ENCODE data around the gene REG1A.

REG1A gene

GRCh38 chr2:79125721-79125985, 5.4 kb downstream of the REG1A start:
- no peak for DNase-seq (ENCODE audit: low spot score)

GRCh38 chr2:79128406-79128805, 8.1 kb downstream of the REG1A start:
- DNase-seq (ENCODE audit: low spot score): no peak

- DNase-seq (ENCODE audit: low spot score): no peak
Observed at GRCh38 chr2:79129260-79129659, 9.0 kb downstream of the REG1A start.

- no peak for DNase-seq (ENCODE audit: low spot score)
Observed at GRCh38 chr2:79129804-79130203, 9.5 kb downstream of the REG1A start.

- no peak for DNase-seq (ENCODE audit: low spot score)
Observed at GRCh38 chr2:79131687-79132086, 11.4 kb downstream of the REG1A start.

- DNase-seq (ENCODE audit: low spot score): no peak
Observed at GRCh38 chr2:79138385-79138784, 18.1 kb downstream of the REG1A start.

- no peak for DNase-seq (ENCODE audit: low spot score)
Observed at GRCh38 chr2:79139423-79139822, 19.1 kb downstream of the REG1A start.

GRCh38 chr2:79155826-79156476, 35.7 kb downstream of the REG1A start:
- no peak for DNase-seq (ENCODE audit: low spot score)

GRCh38 chr2:79159030-79159429, 38.7 kb downstream of the REG1A start:
- no peak for DNase-seq (ENCODE audit: low spot score)

GRCh38 chr2:79159653-79160052, 39.4 kb downstream of the REG1A start, which contains the start of gene REG3A:
Gene REG3A, minus strand, starts transcription at chr2:79159753. Its CDS starts 348 bp downstream, at chr2:79159405.
- no peak for DNase-seq (ENCODE audit: low spot score)

- no peak for DNase-seq (ENCODE audit: low spot score)
Observed at GRCh38 chr2:79162132-79162531, 41.8 kb downstream of the REG1A start.

GRCh38 chr2:79162801-79163200, 42.5 kb downstream of the REG1A start:
- no peak for DNase-seq (ENCODE audit: low spot score)

GRCh38 chr2:79171348-79171958, 51.2 kb downstream of the REG1A start:
- no peak for DNase-seq (ENCODE audit: low spot score)
